ENCODE data around the gene PRPF31.

- TF ChIP-seq, protein P1, sequence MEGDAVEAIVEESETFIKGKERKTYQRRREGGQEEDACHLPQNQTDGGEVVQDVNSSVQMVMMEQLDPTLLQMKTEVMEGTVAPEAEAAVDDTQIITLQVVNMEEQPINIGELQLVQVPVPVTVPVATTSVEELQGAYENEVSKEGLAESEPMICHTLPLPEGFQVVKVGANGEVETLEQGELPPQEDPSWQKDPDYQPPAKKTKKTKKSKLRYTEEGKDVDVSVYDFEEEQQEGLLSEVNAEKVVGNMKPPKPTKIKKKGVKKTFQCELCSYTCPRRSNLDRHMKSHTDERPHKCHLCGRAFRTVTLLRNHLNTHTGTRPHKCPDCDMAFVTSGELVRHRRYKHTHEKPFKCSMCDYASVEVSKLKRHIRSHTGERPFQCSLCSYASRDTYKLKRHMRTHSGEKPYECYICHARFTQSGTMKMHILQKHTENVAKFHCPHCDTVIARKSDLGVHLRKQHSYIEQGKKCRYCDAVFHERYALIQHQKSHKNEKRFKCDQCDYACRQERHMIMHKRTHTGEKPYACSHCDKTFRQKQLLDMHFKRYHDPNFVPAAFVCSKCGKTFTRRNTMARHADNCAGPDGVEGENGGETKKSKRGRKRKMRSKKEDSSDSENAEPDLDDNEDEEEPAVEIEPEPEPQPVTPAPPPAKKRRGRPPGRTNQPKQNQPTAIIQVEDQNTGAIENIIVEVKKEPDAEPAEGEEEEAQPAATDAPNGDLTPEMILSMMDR (conservative IDR thresholded peaks at IDR 0.05; ENCODE audit: low read depth, low read length) = no peak
- no peak for TF ChIP-seq POLR2A (IDR thresholded peaks at IDR 0.05; ENCODE audit: low read depth, low read length)
- no peak for TF ChIP-seq SMC3 (IDR thresholded peaks at IDR 0.05; ENCODE audit: low read depth, low read length)
- no peak for TF ChIP-seq CEBPB (IDR thresholded peaks at IDR 0.05; ENCODE audit: low read depth, low read length)
These were observed 32.6 kb downstream of the PRPF31 start for GRCh38 chr19:54148158-54148557.
